ENCODE measurements around the gene GPR152. TPM values are rescaled to one million over a fixed set of nuclear protein-coding genes. Genes with fewer than 3 reads are reported as not detected.
A peak's percentile ranks its signal among the peaks of the same experiment; 100 is the strongest.
"Not testable (repeated sequence)": the region's sequence is repeated elsewhere in the genome, so short reads cannot be mapped to it uniquely, and the experiment has no call there.

The GPR152 gene
- polyA plus RNA-seq, 10 donors, result not detected

- no peak for DNase-seq
Observed at GRCh38 chr11:67489885-67490726, 37.6 kb upstream of the GPR152 start.

- DNase-seq, result no peak
Observed at GRCh38 chr11:67489203-67489884, 36.8 kb upstream of the GPR152 start.

GRCh38 chr11:67486481-67487195, 34.1 kb upstream of the GPR152 start:
- no peak for DNase-seq

GRCh38 chr11:67485873-67486361, 33.4 kb upstream of the GPR152 start:
- DNase-seq, result not testable (repeated sequence)

GRCh38 chr11:67484847-67485311, 32.4 kb upstream of the GPR152 start:
- no peak for DNase-seq

GRCh38 chr11:67483831-67484665, 31.5 kb upstream of the GPR152 start:
- DNase-seq, result no peak

GRCh38 chr11:67482827-67483798, 30.6 kb upstream of the GPR152 start, which contains the start of gene AIP:
Gene AIP, plus strand, starts transcription at chr11:67483026. Its CDS starts 133 bp downstream, at chr11:67483159.
- peak; percentile 98 to 100 (median 98) for DNase-seq

- DNase-seq, result no peak
Observed at GRCh38 chr11:67482275-67482826, 29.8 kb upstream of the GPR152 start.

- DNase-seq, result not testable (repeated sequence)
Observed at GRCh38 chr11:67477344-67478050, 25.0 kb upstream of the GPR152 start.

- DNase-seq, result not testable (repeated sequence)
Observed at GRCh38 chr11:67476692-67477091, 24.2 kb upstream of the GPR152 start.

GRCh38 chr11:67472882-67473281, 20.4 kb upstream of the GPR152 start:
- DNase-seq, result no peak

- DNase-seq, result no peak
Observed at GRCh38 chr11:67470337-67471002, 17.9 kb upstream of the GPR152 start.

- no peak for DNase-seq
Observed at GRCh38 chr11:67469508-67469811, 16.9 kb upstream of the GPR152 start.

GRCh38 chr11:67468759-67469507, 16.4 kb upstream of the GPR152 start, which contains the start of gene TMEM134:
Gene TMEM134, minus strand, starts transcription at chr11:67469251. Its CDS starts 59 bp downstream, at chr11:67469192.
- peak; percentile 91 to 96 (median 93) for DNase-seq

- no peak for DNase-seq
Observed at GRCh38 chr11:67468456-67468758, 15.9 kb upstream of the GPR152 start.

- no peak for DNase-seq
Observed at GRCh38 chr11:67468056-67468455, 15.5 kb upstream of the GPR152 start.

GRCh38 chr11:67466962-67467771, 14.6 kb upstream of the GPR152 start:
- no peak for DNase-seq

All from muscle of back (tissue), 11 donors.